Fibroblast of the conjunctiva (primary cell): ENCODE measurements around the gene CCDC91.
"Not testable (repeated sequence)": the region's sequence is repeated elsewhere in the genome, so short reads cannot be mapped to it uniquely, and the experiment has no call there.

Source experiments
- DNase-seq: peaks from one replicate; pipeline ENCODE4 v3.0.0-alpha.2; 2010; ENCODE audit warnings: low read depth

CCDC91 gene

DNA sequence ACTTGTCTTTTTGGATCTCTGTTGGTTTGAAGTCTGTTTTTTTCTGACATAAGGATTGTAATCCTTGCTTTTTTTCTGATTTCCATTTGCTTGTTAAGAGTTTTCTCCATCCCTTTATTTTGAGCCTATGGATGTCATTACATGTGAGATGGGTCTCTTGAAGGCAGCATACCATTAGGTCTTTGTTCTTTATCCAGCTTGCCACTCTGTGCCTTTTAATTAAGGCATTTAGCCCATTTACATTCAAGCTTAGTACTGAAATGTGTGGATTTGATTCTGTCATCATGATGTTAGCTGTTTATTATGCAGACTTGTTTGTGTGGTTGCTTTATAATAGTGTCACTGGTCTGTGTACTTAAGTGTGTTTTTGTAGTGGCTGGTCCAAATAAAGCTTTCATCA lies 100.0 kb downstream of the CCDC91 start:
- DNase-seq: no peak

DNA sequence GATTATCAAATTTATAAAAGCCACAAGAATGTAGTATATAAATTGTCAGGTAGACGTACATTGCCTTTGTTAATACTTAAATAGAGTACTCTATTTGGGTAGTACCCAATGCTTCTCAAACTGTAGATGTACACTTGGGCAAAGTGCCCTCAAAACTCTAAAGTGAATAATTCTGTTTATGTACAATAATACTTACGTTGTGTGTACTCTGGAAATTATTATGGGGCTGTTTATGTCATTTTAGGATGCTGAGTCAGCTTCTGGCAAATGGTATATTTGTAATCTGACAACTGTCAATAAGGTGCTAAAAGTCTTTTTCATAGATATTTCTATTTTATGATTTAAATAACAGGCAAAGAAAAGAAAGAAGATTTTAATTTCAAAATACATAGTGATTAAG lies 102.4 kb downstream of the CCDC91 start:
- DNase-seq: no peak

DNA sequence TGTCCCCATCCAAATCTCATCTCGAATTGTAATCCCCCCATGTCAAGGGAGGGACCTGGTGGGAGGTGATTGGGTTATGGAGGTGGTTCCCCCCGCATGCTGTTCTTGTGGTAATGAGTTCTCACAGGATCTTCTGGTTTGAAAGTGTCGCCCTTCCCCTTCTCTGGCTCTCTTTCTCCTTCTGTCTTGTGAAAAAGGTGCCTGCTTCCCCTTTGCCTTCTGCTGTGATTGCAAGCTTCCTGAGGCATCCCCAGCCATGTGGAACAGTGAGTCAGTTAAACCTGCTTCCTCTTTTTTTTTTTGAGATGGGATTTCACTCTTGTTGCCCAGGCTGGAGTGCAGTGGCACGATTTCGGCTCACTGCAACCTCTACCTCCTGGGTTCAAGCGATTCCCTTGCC lies 104.0 kb downstream of the CCDC91 start:
- no peak for DNase-seq

GRCh38 chr12:28296287-28296686 lies 106.0 kb downstream of the CCDC91 start:
- no peak for DNase-seq

DNA sequence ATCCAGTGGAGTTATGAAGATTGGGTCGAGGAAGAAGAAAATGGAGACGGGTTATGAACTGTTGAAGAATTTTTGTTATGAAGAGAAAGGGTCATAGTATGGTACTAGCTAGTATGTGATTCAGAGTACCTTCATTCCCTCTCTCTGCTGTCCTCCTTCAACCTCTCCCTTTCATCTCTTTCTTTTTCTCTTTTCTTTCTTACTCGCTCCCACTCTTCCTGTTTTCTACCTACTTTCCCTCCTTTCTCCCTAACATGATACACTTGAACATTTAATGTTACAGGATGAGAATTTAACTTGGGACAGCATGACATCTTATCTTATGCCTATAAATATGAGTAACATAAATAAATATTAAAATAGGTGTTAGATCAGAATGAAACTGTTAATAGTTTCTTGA lies 112.9 kb downstream of the CCDC91 start:
- no peak for DNase-seq

DNA sequence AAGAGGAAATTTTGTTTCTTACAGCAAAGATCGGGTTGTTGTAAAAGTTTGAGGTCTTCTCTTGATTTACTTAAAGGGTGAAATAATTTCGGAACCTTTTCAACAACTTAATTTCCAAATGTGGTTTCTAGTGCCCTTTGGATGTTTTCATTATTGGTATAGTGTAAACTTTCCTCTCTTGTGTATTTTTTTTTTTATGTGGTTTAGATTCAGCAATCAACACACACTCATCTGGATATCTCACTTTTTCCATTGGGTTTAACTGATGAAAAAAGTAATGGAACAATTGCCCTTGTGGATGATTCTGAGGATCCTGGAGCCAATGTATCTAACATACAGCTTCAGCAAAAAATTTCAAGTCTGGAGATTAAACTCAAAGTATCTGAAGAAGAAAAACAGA lies 116.3 kb downstream of the CCDC91 start:
- no peak for DNase-seq

DNA sequence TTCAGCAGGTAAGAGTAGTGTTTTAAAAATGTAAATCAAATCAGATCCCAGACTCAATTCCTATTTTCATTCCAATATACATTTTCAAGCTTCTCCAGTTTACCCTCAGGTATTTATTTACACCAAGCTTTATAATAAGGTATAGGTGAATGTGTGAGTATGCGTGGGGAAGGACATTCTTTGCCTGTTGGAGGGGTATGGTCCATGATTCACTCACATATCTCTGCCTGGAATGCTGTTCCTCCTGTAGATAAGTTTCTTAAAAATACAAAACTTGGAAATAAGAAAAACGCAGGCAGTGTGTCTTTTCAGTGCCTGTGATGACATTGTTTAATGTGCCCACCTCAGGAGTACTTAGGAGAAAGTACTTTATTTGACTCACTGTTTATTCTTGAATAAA lies 118.6 kb downstream of the CCDC91 start:
- no peak for DNase-seq

- no peak for DNase-seq
Observed at GRCh38 chr12:28313631-28314030, 123.4 kb downstream of the CCDC91 start.

DNA sequence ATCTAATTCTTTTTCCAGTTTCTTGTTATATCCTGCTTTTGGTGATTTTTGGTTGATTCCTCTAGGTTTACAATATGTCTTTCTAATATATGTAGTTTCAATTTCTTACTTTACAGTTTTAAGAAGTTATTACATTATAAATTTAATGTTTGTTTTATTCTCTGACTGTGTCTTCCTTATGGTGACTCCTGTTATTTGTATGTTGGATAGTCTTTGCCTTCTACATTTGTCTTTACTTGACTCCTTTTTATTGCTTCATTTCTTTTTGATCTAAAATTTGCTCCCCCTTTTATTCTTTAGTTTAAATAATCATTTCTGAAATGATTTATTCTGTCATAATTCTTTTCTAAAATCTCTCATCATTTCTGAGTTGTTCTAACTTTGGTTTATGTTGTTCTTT lies 125.8 kb downstream of the CCDC91 start:
- no peak for DNase-seq

DNA sequence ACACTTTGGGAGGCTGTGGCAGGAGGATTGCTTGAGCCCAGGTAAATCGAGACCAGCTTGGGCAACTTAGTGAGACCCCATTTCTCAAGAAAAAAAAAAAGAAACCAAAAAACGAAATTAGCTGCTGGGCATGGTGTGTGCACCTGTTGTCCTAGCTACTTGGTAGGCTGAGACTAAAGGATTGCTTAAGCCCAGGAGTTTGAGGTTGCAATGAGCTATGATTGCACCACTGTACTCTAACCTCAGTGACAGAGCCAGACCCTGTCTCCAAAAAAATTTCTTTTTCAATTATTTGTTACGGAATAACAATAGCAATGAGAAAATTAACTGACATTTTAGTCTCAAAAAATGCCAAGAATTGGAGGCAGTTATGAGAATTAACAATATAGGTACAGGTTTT lies 128.0 kb downstream of the CCDC91 start:
- no peak for DNase-seq

- no peak for DNase-seq
Observed at GRCh38 chr12:28320353-28320752, 130.1 kb downstream of the CCDC91 start.

GRCh38 chr12:28327722-28328121 lies 137.5 kb downstream of the CCDC91 start:
- no peak for DNase-seq

DNA sequence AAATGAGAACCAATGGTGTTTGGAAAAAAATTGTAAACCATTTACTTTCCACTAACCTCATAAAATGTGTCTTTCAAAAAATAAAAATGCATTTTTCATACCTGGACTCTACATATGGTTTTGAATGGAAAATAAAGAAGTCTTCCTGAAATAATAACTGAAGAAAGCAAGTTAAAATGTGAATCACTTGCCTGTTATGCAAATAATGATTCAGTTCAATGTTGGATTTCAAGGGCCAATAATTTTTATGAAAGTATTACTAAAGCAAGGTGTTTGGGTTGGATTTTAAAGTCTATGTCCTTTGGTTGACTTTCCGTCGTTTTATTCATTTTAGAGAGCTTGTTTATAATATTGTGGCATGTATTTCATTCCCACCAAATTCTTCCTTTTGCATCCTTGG lies 138.7 kb downstream of the CCDC91 start:
- no peak for DNase-seq

GRCh38 chr12:28329727-28330126 lies 139.5 kb downstream of the CCDC91 start:
- not testable (repeated sequence) for DNase-seq

DNA sequence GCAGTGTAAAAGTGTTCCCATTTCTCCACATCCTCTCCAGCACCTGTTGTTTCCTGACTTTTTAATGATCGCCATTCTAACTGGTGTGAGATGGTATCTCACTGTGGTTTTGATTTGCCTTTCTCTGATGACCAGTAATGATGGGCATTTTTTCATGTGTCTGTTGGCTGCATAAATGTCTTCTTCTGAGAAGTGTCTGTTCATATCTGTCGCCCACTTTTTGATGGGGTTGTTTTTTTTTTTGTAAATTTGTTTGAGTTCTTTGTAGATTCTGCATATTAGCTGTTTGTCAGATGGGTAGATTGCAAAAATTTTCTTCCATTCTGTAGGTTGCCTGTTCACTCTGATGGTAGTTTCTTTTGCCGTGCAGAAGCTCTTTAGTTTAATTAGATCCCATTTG lies 140.0 kb downstream of the CCDC91 start:
- DNase-seq: not testable (repeated sequence)

GRCh38 chr12:28331130-28331529 lies 140.9 kb downstream of the CCDC91 start:
- no peak for DNase-seq

GRCh38 chr12:28340261-28341045 lies 150.2 kb downstream of the CCDC91 start:
- DNase-seq: peak; percentile 2

GRCh38 chr12:28343713-28344112 lies 153.5 kb downstream of the CCDC91 start:
- no peak for DNase-seq

- no peak for DNase-seq
Observed at GRCh38 chr12:28346567-28346966, 156.3 kb downstream of the CCDC91 start.

DNA sequence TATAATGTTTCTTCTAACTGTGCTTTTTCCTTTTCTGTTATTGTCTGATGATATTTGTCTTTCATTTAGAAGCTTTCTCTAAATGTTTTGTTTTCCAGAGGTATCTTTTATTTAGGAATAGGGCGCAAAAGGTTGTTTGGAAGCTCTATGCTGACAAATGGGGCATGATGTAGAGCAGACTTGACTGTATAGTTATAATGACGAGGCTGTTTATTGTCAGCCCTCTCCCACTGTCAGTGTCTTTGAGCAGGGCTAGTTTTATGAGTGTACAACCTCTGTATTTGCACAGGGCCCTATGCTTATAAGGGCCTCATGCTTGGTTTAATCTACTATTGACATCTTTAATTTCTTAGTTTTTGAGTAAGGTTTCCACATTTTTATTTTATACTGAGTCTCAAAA lies 158.9 kb downstream of the CCDC91 start:
- DNase-seq: no peak

GRCh38 chr12:28350502-28350901 lies 160.2 kb downstream of the CCDC91 start:
- no peak for DNase-seq

DNA sequence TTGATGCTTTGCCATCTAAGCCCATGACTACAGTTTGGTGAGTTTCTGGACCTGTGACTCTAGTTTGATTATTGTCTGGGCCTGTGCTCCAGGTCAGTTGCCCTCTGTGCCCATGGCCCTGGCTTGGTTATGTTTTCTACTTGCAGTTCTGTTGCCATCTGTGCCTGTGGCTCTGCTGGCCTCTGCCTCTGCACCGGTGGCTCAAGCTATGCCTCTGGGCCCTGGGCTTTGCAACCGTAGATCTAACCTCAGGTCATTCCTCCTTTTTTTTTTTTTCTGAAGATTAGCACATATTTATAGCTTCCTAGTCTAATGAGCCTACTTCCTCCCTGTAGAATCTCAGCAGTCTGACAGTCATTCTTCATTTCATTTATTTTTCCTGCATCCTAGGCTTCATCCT lies 161.2 kb downstream of the CCDC91 start:
- DNase-seq: no peak

DNA sequence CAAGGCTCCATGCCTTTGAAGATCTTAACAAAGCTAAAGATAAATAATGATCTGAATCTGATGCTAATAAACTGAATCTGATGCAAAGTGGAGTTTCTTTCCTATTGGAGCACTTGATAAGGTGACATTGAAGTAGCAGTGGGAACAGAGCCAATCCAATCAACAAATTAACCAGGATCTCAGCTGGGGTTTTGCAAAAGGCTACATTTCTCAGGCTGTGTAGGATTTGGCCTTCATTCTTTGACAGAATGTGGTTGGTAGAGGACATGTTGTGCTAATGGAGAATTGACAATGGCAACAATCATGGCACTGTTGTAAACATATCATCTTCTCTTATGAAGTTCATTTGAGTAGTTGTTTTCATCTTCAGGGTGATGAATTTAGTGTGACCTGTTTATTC lies 164.9 kb downstream of the CCDC91 start:
- DNase-seq: no peak

DNA sequence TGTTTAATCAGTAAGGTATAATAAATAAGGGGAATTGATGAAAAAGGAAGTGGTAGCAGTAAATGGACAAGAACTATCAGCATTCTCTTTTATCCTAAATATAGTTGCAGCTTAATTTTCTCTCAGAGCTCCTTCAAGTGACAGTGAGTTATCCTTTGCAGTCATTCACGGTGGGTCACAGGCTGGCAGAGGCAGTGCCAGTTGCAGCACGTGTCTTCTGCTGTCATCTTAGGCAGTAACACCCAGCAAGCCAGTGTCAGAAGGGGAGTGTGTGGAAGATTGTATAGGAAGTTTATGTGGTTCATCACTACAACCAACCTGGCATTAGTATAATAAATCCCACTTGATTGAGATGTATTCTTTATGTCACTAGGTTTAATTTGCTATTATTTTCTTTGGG lies 170.0 kb downstream of the CCDC91 start:
- DNase-seq: no peak
